ENCODE results near the gene CPXM2. TPM values are rescaled to one million over a fixed set of nuclear protein-coding genes. Genes with fewer than 3 reads are reported as not detected.

The CPXM2 gene
- total and polyA plus RNA-seq, 2 experiments from 2014 or later, result 3.7 to 4.9 TPM

DNA sequence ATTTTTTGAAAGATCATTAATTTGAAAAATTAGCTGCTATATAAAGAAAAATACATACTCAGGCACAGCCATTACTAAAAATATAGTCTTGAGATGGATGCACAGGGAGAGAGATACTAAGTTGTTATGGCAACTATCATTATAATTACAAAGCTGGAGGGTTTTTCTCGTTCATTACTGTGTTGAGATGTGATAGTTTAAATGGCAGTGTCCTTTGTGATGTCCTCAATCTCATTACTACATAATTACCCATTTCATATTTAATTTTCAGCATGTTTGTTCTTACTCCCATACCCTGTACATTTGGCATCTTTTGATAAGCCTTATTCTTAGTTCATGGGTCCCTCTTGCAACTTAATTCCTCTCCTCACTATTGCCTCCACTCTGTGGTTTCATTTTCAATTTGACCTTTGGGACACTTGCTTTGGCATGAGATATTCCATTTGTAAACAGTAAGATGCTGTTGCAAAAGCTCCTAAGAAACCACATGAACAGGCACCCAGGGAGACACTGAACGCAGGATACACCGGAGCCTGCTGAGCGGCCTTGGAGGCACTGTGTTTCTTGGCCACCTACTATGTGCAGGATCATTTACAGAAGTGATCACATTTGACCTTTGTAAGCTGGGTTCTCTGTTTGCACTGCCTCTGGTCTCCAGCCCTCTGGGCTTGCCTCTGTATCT is 4.8 kb upstream of the CPXM2 start:
- H3K9me2 ChIP-seq (replicated peaks; ENCODE audit: insufficient read depth), result no peaks in the 10 kb centered on the region
- H3K36me3 ChIP-seq (replicated peaks; ENCODE audit: insufficient read depth, low read depth), result no peaks in the 10 kb centered on the region
- no peak for DNase-seq (ENCODE audit: low spot score)
- no peak overlapping the region for H2AFZ ChIP-seq
- H3K4me1 ChIP-seq (ENCODE audit: insufficient read depth), result no peaks in the 10 kb centered on the region
- TF ChIP-seq EZH2 (IDR thresholded peaks at IDR 0.05; ENCODE audit: borderline replicate concordance) (no peak), EZH2phosphoT487 (IDR thresholded peaks at IDR 0.05; ENCODE audit: low read depth, severe bottlenecking, unreplicated experiment) (no peak)
- TF ChIP-seq, protein P1, sequence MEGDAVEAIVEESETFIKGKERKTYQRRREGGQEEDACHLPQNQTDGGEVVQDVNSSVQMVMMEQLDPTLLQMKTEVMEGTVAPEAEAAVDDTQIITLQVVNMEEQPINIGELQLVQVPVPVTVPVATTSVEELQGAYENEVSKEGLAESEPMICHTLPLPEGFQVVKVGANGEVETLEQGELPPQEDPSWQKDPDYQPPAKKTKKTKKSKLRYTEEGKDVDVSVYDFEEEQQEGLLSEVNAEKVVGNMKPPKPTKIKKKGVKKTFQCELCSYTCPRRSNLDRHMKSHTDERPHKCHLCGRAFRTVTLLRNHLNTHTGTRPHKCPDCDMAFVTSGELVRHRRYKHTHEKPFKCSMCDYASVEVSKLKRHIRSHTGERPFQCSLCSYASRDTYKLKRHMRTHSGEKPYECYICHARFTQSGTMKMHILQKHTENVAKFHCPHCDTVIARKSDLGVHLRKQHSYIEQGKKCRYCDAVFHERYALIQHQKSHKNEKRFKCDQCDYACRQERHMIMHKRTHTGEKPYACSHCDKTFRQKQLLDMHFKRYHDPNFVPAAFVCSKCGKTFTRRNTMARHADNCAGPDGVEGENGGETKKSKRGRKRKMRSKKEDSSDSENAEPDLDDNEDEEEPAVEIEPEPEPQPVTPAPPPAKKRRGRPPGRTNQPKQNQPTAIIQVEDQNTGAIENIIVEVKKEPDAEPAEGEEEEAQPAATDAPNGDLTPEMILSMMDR (IDR thresholded peaks at IDR 0.05; ENCODE audit: poor library complexity), result no peak
- H3K79me2 ChIP-seq, result no peaks in the 10 kb centered on the region
- no peaks in the 10 kb centered on the region for H4K20me1 ChIP-seq (ENCODE audit: insufficient read depth, poor library complexity, severe bottlenecking)
- WGBS (ENCODE audit: low lambda C conversion rate, missing lambda C conversion rate), result 86% methylated on average over 4 of the region's 4 CpGs
- no peak overlapping the region for H3K4me3 ChIP-seq
- no peak overlapping the region for H3K27ac ChIP-seq
- peaks cover 11% of the 10 kb centered on the region for H3K27me3 ChIP-seq
- H3K4me2 ChIP-seq, result no peak overlapping the region
- H3K9me3 ChIP-seq (ENCODE audit: low read depth), result no peaks in the 10 kb centered on the region

DNA sequence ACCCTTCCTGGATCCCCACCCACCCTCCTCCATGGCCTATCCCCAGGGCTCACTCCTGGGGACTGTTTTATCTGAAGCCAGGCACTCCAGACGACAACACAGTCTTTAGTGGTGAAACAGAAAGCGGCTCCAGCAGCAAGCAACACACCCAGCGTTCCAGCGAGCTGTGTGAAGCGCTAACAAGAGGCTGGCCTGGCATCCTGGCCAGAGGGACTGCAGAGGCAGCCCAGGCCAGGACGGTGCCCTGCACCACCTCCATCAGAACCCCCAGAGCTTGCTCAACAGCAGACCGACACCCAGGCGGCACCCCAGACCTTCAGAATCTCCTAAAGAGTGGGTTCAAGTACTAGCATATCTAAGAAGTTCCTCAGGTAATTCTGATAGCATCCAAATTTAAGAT is 2.0 kb upstream of the CPXM2 start:
- H3K27ac ChIP-seq, result no peak overlapping the region
- H4K20me1 ChIP-seq (ENCODE audit: insufficient read depth, poor library complexity, severe bottlenecking), result no peaks in the 10 kb centered on the region
- no peak overlapping the region for H3K4me2 ChIP-seq
- no peaks in the 10 kb centered on the region for H3K36me3 ChIP-seq (replicated peaks; ENCODE audit: insufficient read depth, low read depth)
- 86% methylated on average over 8 of the region's 8 CpGs for WGBS (ENCODE audit: low lambda C conversion rate, missing lambda C conversion rate)
- peaks cover 4% of the 10 kb centered on the region for H3K4me1 ChIP-seq (ENCODE audit: insufficient read depth)
- H3K79me2 ChIP-seq, result no peaks in the 10 kb centered on the region
- no peak for DNase-seq (ENCODE audit: low spot score)
- H2AFZ ChIP-seq, result no peak overlapping the region
- H3K4me3 ChIP-seq, result no peak overlapping the region
- no peak for TF ChIP-seq EZH2 (IDR thresholded peaks at IDR 0.05; ENCODE audit: borderline replicate concordance)
- H3K27me3 ChIP-seq, result peaks cover 29% of the 10 kb centered on the region
- H3K9me2 ChIP-seq (replicated peaks; ENCODE audit: insufficient read depth), result no peaks in the 10 kb centered on the region
- no peaks in the 10 kb centered on the region for H3K9me3 ChIP-seq (ENCODE audit: low read depth)

DNA sequence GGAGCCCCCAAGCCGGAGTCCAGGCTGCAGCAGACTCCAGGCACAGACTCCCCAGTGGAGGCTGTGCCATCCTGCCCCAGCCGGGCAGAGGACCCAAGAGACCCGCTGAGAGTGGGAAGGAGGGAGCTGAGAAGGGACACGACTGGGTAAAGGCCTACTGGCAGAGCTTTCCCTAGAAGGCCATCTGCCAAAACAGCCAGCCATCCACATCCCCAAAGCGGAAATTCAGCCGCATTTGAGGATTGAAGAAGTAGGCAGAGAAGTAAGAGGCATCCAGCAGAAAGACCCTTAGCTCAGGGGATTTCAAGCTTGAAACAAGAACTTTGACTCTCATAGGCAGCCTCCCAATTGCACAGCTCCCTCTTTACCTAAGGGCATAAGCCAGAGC is 857 bp downstream of the CPXM2 start:
- no peak for DNase-seq (ENCODE audit: low spot score)
- H3K36me3 ChIP-seq (replicated peaks; ENCODE audit: insufficient read depth, low read depth), result no peaks in the 10 kb centered on the region
- H4K20me1 ChIP-seq (ENCODE audit: insufficient read depth, poor library complexity, severe bottlenecking), result no peaks in the 10 kb centered on the region
- H3K79me2 ChIP-seq, result no peaks in the 10 kb centered on the region
- H3K4me2 ChIP-seq, result peak overlapping the region; percentile 75
- TF ChIP-seq, protein P1 (IDR thresholded peaks at IDR 0.05; ENCODE audit: poor library complexity), result no peak
- TF ChIP-seq EZH2 (IDR thresholded peaks at IDR 0.05; ENCODE audit: borderline replicate concordance) (no peak), EZH2phosphoT487 (IDR thresholded peaks at IDR 0.05; ENCODE audit: low read depth, severe bottlenecking, unreplicated experiment) (no peak)
- 84% methylated on average over 6 of the region's 6 CpGs for WGBS (ENCODE audit: low lambda C conversion rate, missing lambda C conversion rate)
- no peak overlapping the region for H3K4me3 ChIP-seq
- no peaks in the 10 kb centered on the region for H3K9me2 ChIP-seq (replicated peaks; ENCODE audit: insufficient read depth)
- no peaks in the 10 kb centered on the region for H3K9me3 ChIP-seq (ENCODE audit: low read depth)
- H3K27me3 ChIP-seq, result peaks cover 29% of the 10 kb centered on the region
- H2AFZ ChIP-seq, result no peak overlapping the region
- H3K27ac ChIP-seq, result no peak overlapping the region
- peaks cover 4% of the 10 kb centered on the region for H3K4me1 ChIP-seq (ENCODE audit: insufficient read depth)

DNA sequence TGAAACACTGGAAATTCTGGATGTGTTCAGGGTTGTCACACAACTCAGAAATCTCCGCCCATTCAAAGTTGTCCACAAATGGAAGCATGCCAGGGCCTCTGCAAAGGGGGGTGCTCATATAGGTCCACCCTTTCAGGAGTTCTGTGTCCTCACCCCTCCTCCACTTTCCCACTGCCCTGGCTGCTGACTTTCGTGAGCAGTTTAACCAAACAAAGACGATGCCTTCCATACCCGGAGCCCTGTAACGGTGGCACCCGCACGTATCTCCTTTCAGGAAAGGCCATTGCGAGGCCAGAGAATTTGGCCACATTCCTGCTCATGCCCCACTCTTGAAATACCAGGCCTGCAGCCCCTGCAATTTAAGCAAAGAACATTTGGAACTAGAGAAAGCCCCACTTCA is 1.4 kb downstream of the CPXM2 start:
- no peak overlapping the region for H3K4me3 ChIP-seq
- H3K4me1 ChIP-seq (ENCODE audit: insufficient read depth), result peaks cover 4% of the 10 kb centered on the region
- H3K9me3 ChIP-seq (ENCODE audit: low read depth), result no peaks in the 10 kb centered on the region
- no peak overlapping the region for H2AFZ ChIP-seq
- no peaks in the 10 kb centered on the region for H3K9me2 ChIP-seq (replicated peaks; ENCODE audit: insufficient read depth)
- peaks cover 29% of the 10 kb centered on the region for H3K27me3 ChIP-seq
- H3K79me2 ChIP-seq, result no peaks in the 10 kb centered on the region
- no peak overlapping the region for H3K27ac ChIP-seq
- DNase-seq (ENCODE audit: low spot score), result no peak
- 72% methylated on average over 8 of the region's 8 CpGs for WGBS (ENCODE audit: low lambda C conversion rate, missing lambda C conversion rate)
- peak overlapping the region; percentile 75 for H3K4me2 ChIP-seq
- no peaks in the 10 kb centered on the region for H4K20me1 ChIP-seq (ENCODE audit: insufficient read depth, poor library complexity, severe bottlenecking)
- TF ChIP-seq EZH2 (IDR thresholded peaks at IDR 0.05; ENCODE audit: borderline replicate concordance) (no peak), EZH2phosphoT487 (IDR thresholded peaks at IDR 0.05; ENCODE audit: low read depth, severe bottlenecking, unreplicated experiment) (no peak)
- TF ChIP-seq, protein P1 (IDR thresholded peaks at IDR 0.05; ENCODE audit: poor library complexity), result no peak
- H3K36me3 ChIP-seq (replicated peaks; ENCODE audit: insufficient read depth, low read depth), result no peaks in the 10 kb centered on the region
